ENCODE measurements around the gene TMEM126A.

- TF ChIP-seq CTCF (conservative IDR thresholded peaks at IDR 0.05; ENCODE audit: low read depth in 2 of 2): no peak
- TF ChIP-seq REST (IDR thresholded peaks at IDR 0.05; ENCODE audit: unreplicated experiment): no peak
- TF ChIP-seq STAT1 (IDR thresholded peaks at IDR 0.05; ENCODE audit: unreplicated experiment): no peak
- TF ChIP-seq EZH2 (IDR thresholded peaks at IDR 0.05; ENCODE audit: low read depth, unreplicated experiment): no peak
- TF ChIP-seq JUNB (IDR thresholded peaks at IDR 0.05; ENCODE audit: unreplicated experiment): no peak
- no peak for TF ChIP-seq ETS1 (IDR thresholded peaks at IDR 0.05)
- TF ChIP-seq EZH2phosphoT487 (IDR thresholded peaks at IDR 0.05; ENCODE audit: unreplicated experiment): no peak
- TF ChIP-seq POLR2AphosphoS5 (IDR thresholded peaks at IDR 0.05; ENCODE audit: low read depth): no peak
- TF ChIP-seq ZNF462 (CRISPR knock-in tag; IDR thresholded peaks at IDR 0.05): no peak
- no peak for TF ChIP-seq CREB1 (CRISPR knock-in tag; IDR thresholded peaks at IDR 0.05; ENCODE audit: low read depth)
- no peak for TF ChIP-seq NANOG (IDR thresholded peaks at IDR 0.05; ENCODE audit: borderline replicate concordance)
- no peak for TF ChIP-seq ZNF114 (CRISPR knock-in tag; IDR thresholded peaks at IDR 0.05)
- TF ChIP-seq ZNF331 (CRISPR knock-in tag; IDR thresholded peaks at IDR 0.05; ENCODE audit: low read depth): no peak
These were observed 31.8 kb downstream of the TMEM126A start for GRCh38 chr11:85679576-85679975.

All from GM23338 (cell line).